Endodermal cell (in vitro differentiated cells): ENCODE measurements around the gene DTWD2. TPM values are rescaled to one million over a fixed set of nuclear protein-coding genes. Genes with fewer than 3 reads are reported as not detected.

Source experiments
- DNase-seq: peaks from one replicate; pipeline ENCODE4 v3.0.0-alpha.2; 2017
- H3K27ac ChIP-seq: 2 replicates; pipeline ENCODE4 v1.5.1; 2013; ENCODE audit warnings: mild to moderate bottlenecking, low read depth, low read length, moderate library complexity
- H3K27me3 ChIP-seq: 2 replicates; pipeline ENCODE4 v1.6.1; 2013; ENCODE audit warnings: mild to moderate bottlenecking, low read length, moderate library complexity; ENCODE audit not compliant: insufficient read depth, control insufficient read depth, poor library complexity, severe bottlenecking
- H3K36me3 ChIP-seq: 2 replicates; pipeline ENCODE4 v1.7.0; 2013; ENCODE audit warnings: mild to moderate bottlenecking, low read length, moderate library complexity; ENCODE audit not compliant: control insufficient read depth, insufficient read depth
- H3K4me1 ChIP-seq: one replicate; pipeline ENCODE4 v1.7.0; 2013; ENCODE audit warnings: low read length; ENCODE audit not compliant: control insufficient read depth, insufficient read depth
- H3K4me3 ChIP-seq: 2 replicates; pipeline ENCODE4 v1.5.1; 2013; ENCODE audit warnings: mild to moderate bottlenecking, low read length, moderate library complexity
- H3K9ac ChIP-seq: 2 replicates; pipeline ENCODE4 v1.6.1; 2013; ENCODE audit warnings: mild to moderate bottlenecking, low read length, moderate library complexity; ENCODE audit not compliant: poor library complexity, severe bottlenecking; ENCODE audit errors: extremely low read depth
- H3K9me3 ChIP-seq: 2 replicates; pipeline ENCODE4 v1.6.1; 2013; ENCODE audit warnings: mild to moderate bottlenecking, low read length, moderate library complexity; ENCODE audit not compliant: control insufficient read depth
- H3K27ac Mint-ChIP-seq: 2 replicates; pipeline ENCODE4 v1.8.0; 2020; ENCODE audit warnings: mixed read lengths
- H3K27me3 Mint-ChIP-seq: 2 replicates; pipeline ENCODE4 v1.8.0; 2021; ENCODE audit warnings: mild to moderate bottlenecking, mixed read lengths; ENCODE audit not compliant: insufficient read depth
- H3K36me3 Mint-ChIP-seq: 2 replicates; pipeline ENCODE4 v1.8.0; 2020; ENCODE audit warnings: low read depth, mixed read lengths
- H3K4me1 Mint-ChIP-seq: 2 replicates; pipeline ENCODE4 v1.8.0; 2020; ENCODE audit warnings: mixed read lengths
- H3K4me3 Mint-ChIP-seq: 2 replicates; pipeline ENCODE4 v1.8.0; 2020; ENCODE audit warnings: mild to moderate bottlenecking, moderate library complexity, mixed read lengths
- H3K9me3 Mint-ChIP-seq: 2 replicates; pipeline ENCODE4 v1.8.0; 2020; ENCODE audit warnings: mild to moderate bottlenecking, mixed read lengths
- CTCF ChIP-seq: fragments of 200-600 bp; sonication (generic); conservative IDR thresholded peaks from 2 replicates; pipeline ENCODE4 v1.5.0; 2021; ENCODE audit warnings: antibody characterized with exemption, mild to moderate bottlenecking
- WGBS, 2 experiments: methylation state at CpG; one replicate each; pipeline versions ENCODE4 v1.1.5 to v1.1.7; 2013; ENCODE audit warnings: missing lambda C conversion rate in 2 of 2, mixed read lengths in 1 of 2; ENCODE audit not compliant: insufficient coverage in 1 of 2, insufficient read length in 1 of 2; 5-methylcytosine and 5-hydroxymethylcytosine counted together
- total RNA-seq, 2 donors: library from RNA; stranded (reverse); fragmentation: NEBNext Ultra II Directional in 1 of 2; extraction: Animal tissue kit (Norgen Biotek cat#: 25700) in 1 of 2; gene quantifications; 2 replicates in 1 of 2; 3 replicates in 1 of 2; pipeline ENCODE4 v1.2.1, GENCODE V29; 2021

Gene DTWD2
- total RNA-seq, 2 donors from 2014 or later: 15.2 to 34.9 TPM

- no peak overlapping the region for H3K27ac ChIP-seq
- H3K9me3 ChIP-seq: no peaks in the 10 kb centered on the region
- DNase-seq: no peak
- Mint-ChIP-seq H3K27me3 (no peaks in the 10 kb centered on the region), H3K9me3 (peaks cover 6% of the 10 kb centered on the region), H3K27ac (no peak overlapping the region), H3K36me3 (no peaks in the 10 kb centered on the region), H3K4me1 (peaks cover 3% of the 10 kb centered on the region), H3K4me3 (no peak overlapping the region)
- no peaks in the 10 kb centered on the region for H3K27me3 ChIP-seq
- H3K9ac ChIP-seq: no peak overlapping the region
- H3K4me3 ChIP-seq: no peak overlapping the region
- TF ChIP-seq CTCF: no peak
- WGBS, 2 experiments: 80 to 97% methylated on average over 2 to 7 of the region's 7 CpGs
- no peaks in the 10 kb centered on the region for H3K36me3 ChIP-seq
- no peaks in the 10 kb centered on the region for H3K4me1 ChIP-seq
Measured at GRCh38 chr5:119019949-119020348, 31.6 kb upstream of the DTWD2 start.

GRCh38 chr5:119019501-119019900 is 31.2 kb upstream of the DTWD2 start:
- no peak for TF ChIP-seq CTCF
- H3K27me3 ChIP-seq: no peaks in the 10 kb centered on the region
- no peak for DNase-seq
- no peak overlapping the region for H3K9ac ChIP-seq
- H3K36me3 ChIP-seq: no peaks in the 10 kb centered on the region
- Mint-ChIP-seq H3K9me3 (peaks cover 3% of the 10 kb centered on the region), H3K4me1 (peaks cover 3% of the 10 kb centered on the region), H3K27me3 (no peaks in the 10 kb centered on the region), H3K36me3 (no peaks in the 10 kb centered on the region), H3K4me3 (no peak overlapping the region), H3K27ac (no peak overlapping the region)
- no peak overlapping the region for H3K27ac ChIP-seq
- no peak overlapping the region for H3K4me3 ChIP-seq
- WGBS, 2 experiments: 89 to 100% methylated on average over 1 of the region's 1 CpG
- H3K4me1 ChIP-seq: no peaks in the 10 kb centered on the region
- no peaks in the 10 kb centered on the region for H3K9me3 ChIP-seq

DNA sequence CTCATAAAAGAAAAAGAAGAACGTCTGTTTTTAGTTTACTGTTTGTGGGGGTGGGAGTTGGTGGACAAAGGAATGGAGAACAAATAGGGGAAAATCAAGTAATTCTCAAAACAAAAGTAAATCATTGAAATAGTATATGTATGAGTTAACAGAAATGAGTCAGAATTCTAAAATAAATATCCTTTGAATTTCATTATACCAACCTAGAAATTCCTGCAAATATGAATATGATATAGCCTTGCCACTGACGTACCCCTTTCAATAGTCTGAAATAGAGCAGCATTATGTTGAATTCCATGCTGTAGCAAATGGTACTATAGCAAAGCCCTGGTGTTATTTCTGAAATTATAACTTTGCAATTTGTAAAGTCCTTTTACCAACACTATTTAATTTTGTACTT is 29.6 kb upstream of the DTWD2 start:
- Histone ChIP-seq H3K27me3 (no peaks in the 10 kb centered on the region), H3K9ac (no peak overlapping the region), H3K4me3 (no peak overlapping the region), H3K27ac (no peak overlapping the region), H3K4me1 (no peaks in the 10 kb centered on the region), H3K36me3 (no peaks in the 10 kb centered on the region), H3K9me3 (no peaks in the 10 kb centered on the region)
- Mint-ChIP-seq H3K36me3 (no peaks in the 10 kb centered on the region), H3K4me1 (peaks cover 3% of the 10 kb centered on the region), H3K27me3 (no peaks in the 10 kb centered on the region), H3K4me3 (no peak overlapping the region), H3K27ac (no peak overlapping the region), H3K9me3 (no peaks in the 10 kb centered on the region)
- 88 to 100% methylated on average over 1 to 2 of the region's 2 CpGs for WGBS, 2 experiments
- no peak for DNase-seq
- no peak for TF ChIP-seq CTCF
